ENCODE data around the gene NRM. TPM values are rescaled to one million over a fixed set of nuclear protein-coding genes. Genes with fewer than 3 reads are reported as not detected.
A peak's percentile ranks its signal among the peaks of the same experiment; 100 is the strongest.

The NRM gene
- total and polyA plus RNA-seq, 2 of the 13 experiments (the other 11 are each of a cell fraction or from before 2014, with no cell fraction given): 12.5 to 16.0 TPM

DNA sequence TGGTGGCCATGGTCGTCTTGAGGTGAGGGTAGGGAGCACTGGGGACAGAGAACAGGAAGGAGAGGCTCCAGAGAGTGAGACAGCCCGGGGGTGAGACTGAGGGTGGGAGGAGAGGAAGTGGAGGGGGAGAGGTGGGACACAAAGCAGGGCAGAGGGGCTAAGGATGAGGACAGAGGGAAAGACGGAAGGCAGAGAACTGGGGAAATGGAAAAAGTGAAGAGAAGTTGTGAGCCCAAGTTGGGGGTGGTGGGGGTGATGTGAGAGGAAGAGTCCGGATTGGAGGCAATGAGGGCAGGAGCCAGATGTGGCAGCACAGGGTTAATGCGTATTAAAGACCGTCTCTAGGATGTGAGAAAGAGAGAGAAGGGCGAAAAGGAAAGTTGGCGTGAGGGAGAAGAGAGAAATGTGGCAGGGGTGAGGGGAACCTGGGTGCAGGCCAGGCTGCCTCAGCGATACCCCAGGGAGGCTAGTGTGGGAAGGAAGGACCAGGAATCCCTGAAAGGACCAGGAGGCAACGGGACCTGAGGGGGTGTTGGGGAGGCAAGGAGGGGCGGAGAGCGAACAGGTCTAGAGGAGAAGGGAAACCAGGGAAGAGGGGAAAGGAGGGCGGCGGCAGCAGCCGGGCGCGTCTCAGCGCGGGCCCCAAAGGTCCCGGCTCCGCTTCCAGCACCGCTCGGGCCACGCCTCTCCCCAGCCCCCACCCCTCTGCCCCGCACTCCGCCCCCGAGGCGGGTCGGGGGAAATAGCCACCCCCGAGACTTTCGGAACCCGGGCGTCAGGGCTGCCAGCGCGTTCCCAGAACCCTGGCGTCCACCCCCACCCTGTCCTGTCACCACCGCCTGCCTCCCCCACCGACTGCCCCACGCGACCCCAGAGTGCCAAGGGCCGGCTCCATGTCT, 4.5 kb downstream of the NRM start, which contains the start of gene PPP1R18 (continued):
- TF ChIP-seq, protein P1, sequence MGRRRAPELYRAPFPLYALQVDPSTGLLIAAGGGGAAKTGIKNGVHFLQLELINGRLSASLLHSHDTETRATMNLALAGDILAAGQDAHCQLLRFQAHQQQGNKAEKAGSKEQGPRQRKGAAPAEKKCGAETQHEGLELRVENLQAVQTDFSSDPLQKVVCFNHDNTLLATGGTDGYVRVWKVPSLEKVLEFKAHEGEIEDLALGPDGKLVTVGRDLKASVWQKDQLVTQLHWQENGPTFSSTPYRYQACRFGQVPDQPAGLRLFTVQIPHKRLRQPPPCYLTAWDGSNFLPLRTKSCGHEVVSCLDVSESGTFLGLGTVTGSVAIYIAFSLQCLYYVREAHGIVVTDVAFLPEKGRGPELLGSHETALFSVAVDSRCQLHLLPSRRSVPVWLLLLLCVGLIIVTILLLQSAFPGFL (CRISPR knock-in tag; IDR thresholded peaks at IDR 0.05): no peak
- peak; percentile 40; the same call in 1 of the 2 replicates for TF ChIP-seq SALL1 (CRISPR knock-in tag; IDR thresholded peaks at IDR 0.05)
- no peak; the same call in 1 of the 2 replicates for TF ChIP-seq POLR2G (IDR thresholded peaks at IDR 0.05; ENCODE audit: low read depth, low read length)
- TF ChIP-seq SKI (IDR thresholded peaks at IDR 0.05; ENCODE audit: partially characterized antibody): no peak
- 0 out of 2 replicates have a peak, but pooled peaks have one; percentile 55 for TF ChIP-seq ZNF782 (CRISPR knock-in tag; IDR thresholded peaks at IDR 0.05; ENCODE audit: borderline replicate concordance)
- no peak for TF ChIP-seq GABPA (IDR thresholded peaks at IDR 0.05; ENCODE audit: low read depth, low read length)
- no peak for TF ChIP-seq GABPA (CRISPR knock-in tag; IDR thresholded peaks at IDR 0.05; ENCODE audit: low read depth)
- TF ChIP-seq, protein P2, sequence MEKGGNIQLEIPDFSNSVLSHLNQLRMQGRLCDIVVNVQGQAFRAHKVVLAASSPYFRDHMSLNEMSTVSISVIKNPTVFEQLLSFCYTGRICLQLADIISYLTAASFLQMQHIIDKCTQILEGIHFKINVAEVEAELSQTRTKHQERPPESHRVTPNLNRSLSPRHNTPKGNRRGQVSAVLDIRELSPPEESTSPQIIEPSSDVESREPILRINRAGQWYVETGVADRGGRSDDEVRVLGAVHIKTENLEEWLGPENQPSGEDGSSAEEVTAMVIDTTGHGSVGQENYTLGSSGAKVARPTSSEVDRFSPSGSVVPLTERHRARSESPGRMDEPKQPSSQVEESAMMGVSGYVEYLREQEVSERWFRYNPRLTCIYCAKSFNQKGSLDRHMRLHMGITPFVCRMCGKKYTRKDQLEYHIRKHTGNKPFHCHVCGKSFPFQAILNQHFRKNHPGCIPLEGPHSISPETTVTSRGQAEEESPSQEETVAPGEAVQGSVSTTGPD (CRISPR knock-in tag; IDR thresholded peaks at IDR 0.05): no peak
- TF ChIP-seq PCBP2 (optimal IDR thresholded peaks at IDR 0.05; ENCODE audit: low read depth, low read length, poor library complexity, severe bottlenecking): peak; percentile 70
- TF ChIP-seq FOSL2 (CRISPR knock-in tag; IDR thresholded peaks at IDR 0.05): 0 out of 2 replicates have a peak, but pooled peaks have one; percentile 5
- TF ChIP-seq ZNF317 (CRISPR knock-in tag; IDR thresholded peaks at IDR 0.05): no peak
- no peak for TF ChIP-seq ISX (CRISPR knock-in tag; conservative IDR thresholded peaks at IDR 0.05)
- TF ChIP-seq, protein P3, sequence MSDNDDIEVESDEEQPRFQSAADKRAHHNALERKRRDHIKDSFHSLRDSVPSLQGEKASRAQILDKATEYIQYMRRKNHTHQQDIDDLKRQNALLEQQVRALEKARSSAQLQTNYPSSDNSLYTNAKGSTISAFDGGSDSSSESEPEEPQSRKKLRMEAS (IDR thresholded peaks at IDR 0.05): 0 out of 2 replicates have a peak, but pooled peaks have one; percentile 5
- TF ChIP-seq ZNF501 (CRISPR knock-in tag; IDR thresholded peaks at IDR 0.05): no peak
- no peak for TF ChIP-seq RELA (CRISPR knock-in tag; IDR thresholded peaks at IDR 0.05)
- TF ChIP-seq FLYWCH1 (CRISPR knock-in tag; IDR thresholded peaks at IDR 0.05): 0 out of 2 replicates have a peak, but pooled peaks have one; percentile 8
- no peak for TF ChIP-seq RBM22 (optimal IDR thresholded peaks at IDR 0.05; ENCODE audit: low read length)
- no peak for TF ChIP-seq NONO (IDR thresholded peaks at IDR 0.05)
- peak; percentile 46; the same call in 1 of the 2 replicates for TF ChIP-seq NONO (CRISPR knock-in tag; conservative IDR thresholded peaks at IDR 0.05)
- no peak for TF ChIP-seq ZBTB7B (CRISPR knock-in tag; IDR thresholded peaks at IDR 0.05)
- TF ChIP-seq, protein P4, sequence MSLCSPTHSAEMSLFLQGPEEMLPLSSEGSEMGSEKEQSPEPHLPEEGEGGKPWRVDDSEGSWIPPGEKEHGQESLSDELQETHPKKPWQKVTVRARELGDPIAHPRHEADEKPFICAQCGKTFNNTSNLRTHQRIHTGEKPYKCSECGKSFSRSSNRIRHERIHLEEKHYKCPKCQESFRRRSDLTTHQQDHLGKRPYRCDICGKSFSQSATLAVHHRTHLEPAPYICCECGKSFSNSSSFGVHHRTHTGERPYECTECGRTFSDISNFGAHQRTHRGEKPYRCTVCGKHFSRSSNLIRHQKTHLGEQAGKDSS (CRISPR knock-in tag; IDR thresholded peaks at IDR 0.05; ENCODE audit: borderline replicate concordance, low read depth): no peak
- TF ChIP-seq ZNF441 (CRISPR knock-in tag; IDR thresholded peaks at IDR 0.05; ENCODE audit: borderline replicate concordance): peak; percentile 31; the same call in 1 of the 2 replicates
- TF ChIP-seq FIP1L1 (IDR thresholded peaks at IDR 0.05; ENCODE audit: borderline replicate concordance, insufficient read depth, low read depth, low read length): no peak
- TF ChIP-seq ZMYM3 (CRISPR knock-in tag; IDR thresholded peaks at IDR 0.05): 0 out of 2 replicates have a peak, but pooled peaks have one; percentile 5
- TF ChIP-seq MTF2 (CRISPR knock-in tag; IDR thresholded peaks at IDR 0.05; ENCODE audit: borderline replicate concordance): no peak
- TF ChIP-seq, protein P5, sequence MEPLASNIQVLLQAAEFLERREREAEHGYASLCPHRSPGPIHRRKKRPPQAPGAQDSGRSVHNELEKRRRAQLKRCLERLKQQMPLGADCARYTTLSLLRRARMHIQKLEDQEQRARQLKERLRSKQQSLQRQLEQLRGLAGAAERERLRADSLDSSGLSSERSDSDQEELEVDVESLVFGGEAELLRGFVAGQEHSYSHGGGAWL (CRISPR knock-in tag; IDR thresholded peaks at IDR 0.05): no peak
- peak; percentile 69; the same call in 1 of the 2 replicates for TF ChIP-seq CCDC6 (CRISPR knock-in tag; IDR thresholded peaks at IDR 0.05)

Data from HepG2 (cell line).